H9 (cell line): ENCODE data around the gene PCSK6. TPM values are rescaled to one million over a fixed set of nuclear protein-coding genes. Genes with fewer than 3 reads are reported as not detected.

Experiments used
- DNase-seq: peaks from one replicate; pipeline ENCODE4 v3.0.0-alpha.2; 2017
- H2AFZ ChIP-seq: one replicate; pipeline ENCODE4 v1.6.1; 2013; ENCODE audit warnings: mild to moderate bottlenecking, low read length, control low read depth, moderate library complexity
- H2AK5ac ChIP-seq: 2 replicates; pipeline ENCODE4 v1.6.1; 2013; ENCODE audit warnings: low read length, control low read depth, mixed read lengths; ENCODE audit not compliant: insufficient read length
- H2BK120ac ChIP-seq: one replicate; pipeline ENCODE4 v1.6.1; 2013; ENCODE audit warnings: low read depth, mild to moderate bottlenecking, low read length, control low read depth, inconsistent platforms; ENCODE audit not compliant: poor library complexity, severe bottlenecking
- H2BK12ac ChIP-seq: 2 replicates; pipeline ENCODE4 v1.6.1; 2013; ENCODE audit warnings: low read length, control low read depth, mixed read lengths, low read depth; ENCODE audit not compliant: insufficient read length
- H2BK15ac ChIP-seq: 2 replicates; pipeline ENCODE4 v1.6.1; 2013; ENCODE audit warnings: low read depth, low read length, control low read depth
- H2BK20ac ChIP-seq: one replicate; pipeline ENCODE4 v1.6.1; 2013; ENCODE audit warnings: low read depth, mild to moderate bottlenecking, low read length, control low read depth, inconsistent platforms; ENCODE audit not compliant: poor library complexity, severe bottlenecking
- H2BK5ac ChIP-seq: 2 replicates; pipeline ENCODE4 v1.6.1; 2013; ENCODE audit warnings: low read length, control low read depth, mixed read lengths; ENCODE audit not compliant: insufficient read length
- H3K14ac ChIP-seq: 2 replicates; pipeline ENCODE4 v1.6.1; 2013; ENCODE audit warnings: low read length, control low read depth; ENCODE audit not compliant: insufficient read depth
- H3K18ac ChIP-seq: 2 replicates; pipeline ENCODE4 v1.6.1; 2013; ENCODE audit warnings: low read depth, mild to moderate bottlenecking, mixed read lengths, low read length, control low read depth; ENCODE audit not compliant: insufficient read length
- H3K23ac ChIP-seq: 2 replicates; pipeline ENCODE4 v1.6.1; 2013; ENCODE audit warnings: low read length, control low read depth, mixed read lengths, low read depth; ENCODE audit not compliant: insufficient read length
- H3K23me2 ChIP-seq: 2 replicates; pipeline ENCODE4 v1.6.1; 2013; ENCODE audit warnings: low read depth, mild to moderate bottlenecking, mixed read lengths, low read length, control low read depth; ENCODE audit not compliant: insufficient read length, poor library complexity, severe bottlenecking
- H3K27ac ChIP-seq: 2 replicates; pipeline ENCODE4 v1.5.1; 2013; ENCODE audit warnings: low read length, control low read depth, mixed read lengths, low read depth; ENCODE audit not compliant: insufficient read length
- H3K27me3 ChIP-seq: 2 replicates; pipeline ENCODE4 v1.6.1; 2013; ENCODE audit warnings: low read length, control low read depth, inconsistent platforms; ENCODE audit not compliant: insufficient read depth
- H3K4ac ChIP-seq: 2 replicates; pipeline ENCODE4 v1.6.1; 2013; ENCODE audit warnings: low read depth, mild to moderate bottlenecking, control low read depth, inconsistent platforms, low read length, moderate library complexity
- H3K4me1 ChIP-seq: 2 replicates; pipeline ENCODE4 v1.6.1; 2013; ENCODE audit warnings: low read length, control low read depth, inconsistent platforms; ENCODE audit not compliant: insufficient read depth
- H3K4me2 ChIP-seq: 2 replicates; pipeline ENCODE4 v1.6.1; 2013; ENCODE audit warnings: low read length, control low read depth, mixed read lengths; ENCODE audit not compliant: insufficient read length, insufficient read depth
- H3K56ac ChIP-seq: 2 replicates; pipeline ENCODE4 v1.6.1; 2013; ENCODE audit warnings: low read depth, mild to moderate bottlenecking, mixed read lengths, low read length, control low read depth; ENCODE audit not compliant: insufficient read length
- H3K79me1 ChIP-seq: 2 replicates; pipeline ENCODE4 v1.6.1; 2013; ENCODE audit warnings: low read depth, mild to moderate bottlenecking, moderate library complexity, low read length, control low read depth, inconsistent platforms; ENCODE audit not compliant: insufficient read depth, poor library complexity, severe bottlenecking
- H3K79me2 ChIP-seq: 2 replicates; pipeline ENCODE4 v1.6.1; 2013; ENCODE audit warnings: low read length, control low read depth, inconsistent platforms; ENCODE audit not compliant: insufficient read depth
- H3K9ac ChIP-seq: 2 replicates; pipeline ENCODE4 v1.6.1; 2013; ENCODE audit warnings: low read length, control low read depth, mixed read lengths; ENCODE audit not compliant: insufficient read length; ENCODE audit errors: extremely low read depth
- H3K9me3 ChIP-seq: one replicate; pipeline ENCODE4 v1.6.1; 2013; ENCODE audit warnings: low read depth, low read length, inconsistent platforms; ENCODE audit not compliant: control insufficient read depth
- H3T11ph ChIP-seq: one replicate; pipeline ENCODE4 v1.6.1; 2013; ENCODE audit warnings: mild to moderate bottlenecking, low read length, control low read depth, inconsistent platforms
- H4K20me1 ChIP-seq: one replicate; pipeline ENCODE4 v1.6.1; 2013; ENCODE audit not compliant: control insufficient read depth, insufficient read length, insufficient read depth
- H4K5ac ChIP-seq: 2 replicates; pipeline ENCODE4 v1.6.1; 2013; ENCODE audit warnings: low read depth, mild to moderate bottlenecking, mixed read lengths, low read length, control low read depth; ENCODE audit not compliant: insufficient read length
- H4K8ac ChIP-seq: replicated peaks from 2 replicates; pipeline ENCODE4 v1.6.1; 2013; ENCODE audit warnings: low read length, control low read depth, mixed read lengths, low read depth; ENCODE audit not compliant: insufficient read length
- H4K91ac ChIP-seq: 2 replicates; pipeline ENCODE4 v1.6.1; 2013; ENCODE audit warnings: low read depth, mild to moderate bottlenecking, moderate library complexity, mixed read lengths, low read length, control low read depth; ENCODE audit not compliant: insufficient read length
- H3K27ac Mint-ChIP-seq, 3 experiments: 2 replicates in 2 of 3; 3 replicates in 1 of 3; pipeline ENCODE4 v1.8.0; 2020 to 2021; ENCODE audit warnings: mixed read lengths in 3 of 3, mild to moderate bottlenecking in 1 of 3, moderate library complexity in 1 of 3
- H3K27me3 Mint-ChIP-seq: 2 replicates; pipeline ENCODE4 v1.8.0; 2021; ENCODE audit warnings: low read depth, mild to moderate bottlenecking, moderate library complexity, mixed read lengths
- H3K36me3 Mint-ChIP-seq, 3 experiments: 2 replicates in 2 of 3; 3 replicates in 1 of 3; pipeline ENCODE4 v1.8.0; 2020 to 2021; ENCODE audit warnings: low read depth in 3 of 3, mixed read lengths in 3 of 3; ENCODE audit not compliant: insufficient read depth in 1 of 3
- H3K4me1 Mint-ChIP-seq, 2 experiments: 2 replicates each; pipeline ENCODE4 v1.8.0; 2020; ENCODE audit warnings: mixed read lengths in 2 of 2
- H3K4me3 Mint-ChIP-seq, 2 experiments: 2 replicates in 1 of 2; 3 replicates in 1 of 2; pipeline ENCODE4 v1.8.0; 2020 to 2021; ENCODE audit warnings: mild to moderate bottlenecking in 2 of 2, mixed read lengths in 2 of 2, moderate library complexity in 1 of 2
- H3K9me3 Mint-ChIP-seq, 2 experiments: 2 replicates in 1 of 2; 3 replicates in 1 of 2; pipeline ENCODE4 v1.8.0; 2020; ENCODE audit warnings: mild to moderate bottlenecking in 2 of 2, mixed read lengths in 2 of 2, moderate library complexity in 1 of 2
- WGBS: extraction: QIAGEN DNeasy Blood & Tissue Kit; methylation state at CpG from one replicate; pipeline ENCODE4 v1.1.7; 2013; ENCODE audit warnings: missing lambda C conversion rate, low lambda C conversion rate, mixed read lengths; ENCODE audit not compliant: insufficient read length; ENCODE audit errors: extremely low coverage; 5-methylcytosine and 5-hydroxymethylcytosine counted together
- total RNA-seq: library from RNA; stranded (reverse); gene quantifications from 2 replicates; pipeline ENCODE4 v1.2.1, GENCODE V29; 2021
- TF ChIP-seq, protein P1 (sequence below): fragments of 200-600 bp; sonication (generic); conservative IDR thresholded peaks from 3 replicates; pipeline ENCODE4 v1.8.0; 2021; ENCODE audit warnings: antibody characterized with exemption, mild to moderate bottlenecking

Gene PCSK6
- total RNA-seq, 1 experiment from 2014 or later: 4.0 TPM

DNA sequence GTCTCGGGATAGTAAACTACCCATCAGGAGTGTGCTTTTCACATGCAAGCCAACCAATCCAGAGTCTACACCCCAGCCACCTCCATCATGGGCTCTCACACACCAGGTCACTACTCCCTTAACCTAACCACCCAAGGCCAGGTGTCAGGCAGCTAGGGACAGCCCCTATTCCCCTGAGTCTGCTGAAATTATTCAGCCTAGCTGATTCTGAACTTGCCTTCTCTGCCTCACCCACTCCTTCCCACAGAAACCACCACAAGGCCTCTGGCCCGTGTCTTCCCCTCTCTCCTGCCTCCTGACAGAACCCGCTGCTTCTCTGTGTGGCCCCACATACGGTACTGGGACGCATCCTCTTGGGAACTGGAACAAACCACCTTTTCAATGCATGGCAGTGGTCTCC, 82.1 kb downstream of the PCSK6 start:
- no peak overlapping the region for H3K4ac ChIP-seq
- H2BK15ac ChIP-seq: no peak overlapping the region
- no CpG with 5 or more reads among the region's 5 CpGs for WGBS
- no peaks in the 10 kb centered on the region for H3K4me1 ChIP-seq
- no peak overlapping the region for H4K91ac ChIP-seq
- Mint-ChIP-seq H3K27ac (peak overlapping the region in 1 of 3 experiments; percentile 8; a peak in 1 of 7 replicates), H3K9me3 (no peaks in the 10 kb centered on the region), H3K36me3 (no peaks in the 10 kb centered on the region), H3K4me3 (no peak overlapping the region), H3K4me1 (peaks cover 36 to 37% of the 10 kb centered on the region in 2 experiments), H3K27me3 (no peaks in the 10 kb centered on the region; the same call in none of the 2 replicates)
- H3K9me3 ChIP-seq: no peaks in the 10 kb centered on the region
- no peak for DNase-seq
- H3K18ac ChIP-seq: no peak overlapping the region
- TF ChIP-seq, protein P1, sequence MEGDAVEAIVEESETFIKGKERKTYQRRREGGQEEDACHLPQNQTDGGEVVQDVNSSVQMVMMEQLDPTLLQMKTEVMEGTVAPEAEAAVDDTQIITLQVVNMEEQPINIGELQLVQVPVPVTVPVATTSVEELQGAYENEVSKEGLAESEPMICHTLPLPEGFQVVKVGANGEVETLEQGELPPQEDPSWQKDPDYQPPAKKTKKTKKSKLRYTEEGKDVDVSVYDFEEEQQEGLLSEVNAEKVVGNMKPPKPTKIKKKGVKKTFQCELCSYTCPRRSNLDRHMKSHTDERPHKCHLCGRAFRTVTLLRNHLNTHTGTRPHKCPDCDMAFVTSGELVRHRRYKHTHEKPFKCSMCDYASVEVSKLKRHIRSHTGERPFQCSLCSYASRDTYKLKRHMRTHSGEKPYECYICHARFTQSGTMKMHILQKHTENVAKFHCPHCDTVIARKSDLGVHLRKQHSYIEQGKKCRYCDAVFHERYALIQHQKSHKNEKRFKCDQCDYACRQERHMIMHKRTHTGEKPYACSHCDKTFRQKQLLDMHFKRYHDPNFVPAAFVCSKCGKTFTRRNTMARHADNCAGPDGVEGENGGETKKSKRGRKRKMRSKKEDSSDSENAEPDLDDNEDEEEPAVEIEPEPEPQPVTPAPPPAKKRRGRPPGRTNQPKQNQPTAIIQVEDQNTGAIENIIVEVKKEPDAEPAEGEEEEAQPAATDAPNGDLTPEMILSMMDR: no peak
- no peak overlapping the region for H3T11ph ChIP-seq
- no peak overlapping the region for H2BK5ac ChIP-seq
- H4K8ac ChIP-seq: no peak overlapping the region
- H4K5ac ChIP-seq: no peak overlapping the region
- no peak overlapping the region for H3K4me2 ChIP-seq
- H3K23me2 ChIP-seq: no peaks in the 10 kb centered on the region
- H3K27ac ChIP-seq: no peak overlapping the region
- H3K56ac ChIP-seq: no peak overlapping the region
- H2BK120ac ChIP-seq: no peak overlapping the region
- no peak overlapping the region for H2AFZ ChIP-seq
- H3K27me3 ChIP-seq: no peaks in the 10 kb centered on the region
- no peak overlapping the region for H3K9ac ChIP-seq
- no peak overlapping the region; the same call in 1 of the 2 replicates for H3K14ac ChIP-seq
- no peaks in the 10 kb centered on the region for H4K20me1 ChIP-seq
- no peak overlapping the region for H2BK20ac ChIP-seq
- H3K79me2 ChIP-seq: no peaks in the 10 kb centered on the region
- no peaks in the 10 kb centered on the region for H3K79me1 ChIP-seq
- H2AK5ac ChIP-seq: no peak overlapping the region
- no peak overlapping the region for H3K23ac ChIP-seq
- H2BK12ac ChIP-seq: no peak overlapping the region
